Calu3 (cell line): ENCODE results near the gene MPC1. TPM values are rescaled to one million over a fixed set of nuclear protein-coding genes. Genes with fewer than 3 reads are reported as not detected.

Source experiments
- BruUV-seq: library from RNA; stranded (reverse); fragments of 400-500 nt; replicated peaks from 2 replicates; lab custom pipeline; 2021; lab: Mats Ljungman, UMichigan
- CTCF ChIA-PET: fragments of 300-600 bp; sonication (Branson Sonifier 250); formaldehyde crosslinking; loops from one replicate; lab custom pipeline; 2022; ENCODE audit warnings: antibody characterized with exemption; lab: Charles Lee
- DNase-seq: peaks from one replicate; pipeline ENCODE4 v3.0.0; 2022
- H3K27ac Mint-ChIP-seq: one replicate; pipeline ENCODE4 v1.8.0; 2022; ENCODE audit warnings: mixed read lengths; ENCODE audit not compliant: unreplicated experiment
- H3K27me3 Mint-ChIP-seq: one replicate; pipeline ENCODE4 v1.8.0; 2022; ENCODE audit warnings: mixed read lengths; ENCODE audit not compliant: unreplicated experiment
- H3K36me3 Mint-ChIP-seq: one replicate; pipeline ENCODE4 v1.8.0; 2022; ENCODE audit warnings: mild to moderate bottlenecking, moderate library complexity, mixed read lengths; ENCODE audit not compliant: insufficient read depth, unreplicated experiment
- H3K4me1 Mint-ChIP-seq: one replicate; pipeline ENCODE4 v1.8.0; 2022; ENCODE audit warnings: mild to moderate bottlenecking, low read depth, mixed read lengths; ENCODE audit not compliant: unreplicated experiment
- H3K4me3 Mint-ChIP-seq: one replicate; pipeline ENCODE4 v1.8.0; 2022; ENCODE audit warnings: mild to moderate bottlenecking, low read depth, moderate library complexity, mixed read lengths; ENCODE audit not compliant: unreplicated experiment
- H3K9me3 Mint-ChIP-seq: one replicate; pipeline ENCODE4 v1.8.0; 2022; ENCODE audit warnings: low read depth, mixed read lengths; ENCODE audit not compliant: unreplicated experiment
- CTCF ChIP-seq: fragments of 200-600 bp; IDR thresholded peaks from one replicate; pipeline ENCODE4 v1.8.0; 2022; ENCODE audit warnings: antibody characterized with exemption; ENCODE audit not compliant: unreplicated experiment
- intact Hi-C: fragments of 100-400 bp; cut with micrococcal nuclease; formaldehyde crosslinking; loops from one replicate; pipeline ENCODE4 v1.10.0; 2022; ENCODE audit not compliant: unreplicated experiment
- total RNA-seq: library from RNA; stranded (reverse); gene quantifications from 2 replicates; pipeline ENCODE4 v1.2.3, GENCODE V29; 2022

MPC1 gene
- total RNA-seq, 1 experiment from 2014 or later, result 48.9 TPM

GRCh38 chr6:166333172-166333995 lies 49.4 kb downstream of the MPC1 start:
- Mint-ChIP-seq H3K4me1 (peaks cover 10% of the 10 kb centered on the region), H3K9me3 (no peaks in the 10 kb centered on the region), H3K4me3 (peak overlapping the region; percentile 3), H3K27me3 (no peaks in the 10 kb centered on the region), H3K36me3 (peaks cover 29% of the 10 kb centered on the region), H3K27ac (peak overlapping the region; percentile 15)
- DNase-seq, result no peak
- CTCF ChIA-PET, result no interaction called here
- no TSS peak for BruUV-seq
- TF ChIP-seq CTCF, result no peak
- intact Hi-C loops, result no loop called here

- no peaks in the 10 kb centered on the region for H3K27me3 Mint-ChIP-seq
- intact Hi-C loops, result no loop called here
- peaks cover 30% of the 10 kb centered on the region for H3K36me3 Mint-ChIP-seq
- H3K9me3 Mint-ChIP-seq, result no peaks in the 10 kb centered on the region
- DNase-seq, result no peak
- BruUV-seq, result no TSS peak
- no peak overlapping the region for H3K27ac Mint-ChIP-seq
- H3K4me3 Mint-ChIP-seq, result no peak overlapping the region
- no peak for TF ChIP-seq CTCF
- H3K4me1 Mint-ChIP-seq, result peaks cover 10% of the 10 kb centered on the region
- CTCF ChIA-PET, result no interaction called here
These were observed 51.0 kb downstream of the MPC1 start for GRCh38 chr6:166331503-166332415.

- peak; percentile 60 for DNase-seq
- Mint-ChIP-seq H3K4me1 (peaks cover 10% of the 10 kb centered on the region), H3K4me3 (no peak overlapping the region), H3K27me3 (no peaks in the 10 kb centered on the region), H3K36me3 (peaks cover 26% of the 10 kb centered on the region), H3K9me3 (no peaks in the 10 kb centered on the region), H3K27ac (no peak overlapping the region)
- no TSS peak for BruUV-seq
- CTCF ChIA-PET, result no interaction called here
- no peak for TF ChIP-seq CTCF
- intact Hi-C loops, result no loop called here
These were observed 52.1 kb downstream of the MPC1 start for GRCh38 chr6:166330612-166331011.

GRCh38 chr6:166325383-166326042 lies 57.2 kb downstream of the MPC1 start:
- intact Hi-C loops, result no loop called here
- H3K36me3 Mint-ChIP-seq, result peaks cover 35% of the 10 kb centered on the region
- TF ChIP-seq CTCF, result no peak

More at GRCh38 chr6:166325383-166326042, 57.2 kb downstream of the MPC1 start:
- DNase-seq, result no peak
- no peaks in the 10 kb centered on the region for H3K27me3 Mint-ChIP-seq
- H3K9me3 Mint-ChIP-seq, result no peaks in the 10 kb centered on the region
- CTCF ChIA-PET, result no interaction called here
- no peak overlapping the region for H3K27ac Mint-ChIP-seq
- H3K4me3 Mint-ChIP-seq, result no peak overlapping the region
- no TSS peak for BruUV-seq
- no peaks in the 10 kb centered on the region for H3K4me1 Mint-ChIP-seq
